ENCODE measurements around the gene GON4L.

DNA sequence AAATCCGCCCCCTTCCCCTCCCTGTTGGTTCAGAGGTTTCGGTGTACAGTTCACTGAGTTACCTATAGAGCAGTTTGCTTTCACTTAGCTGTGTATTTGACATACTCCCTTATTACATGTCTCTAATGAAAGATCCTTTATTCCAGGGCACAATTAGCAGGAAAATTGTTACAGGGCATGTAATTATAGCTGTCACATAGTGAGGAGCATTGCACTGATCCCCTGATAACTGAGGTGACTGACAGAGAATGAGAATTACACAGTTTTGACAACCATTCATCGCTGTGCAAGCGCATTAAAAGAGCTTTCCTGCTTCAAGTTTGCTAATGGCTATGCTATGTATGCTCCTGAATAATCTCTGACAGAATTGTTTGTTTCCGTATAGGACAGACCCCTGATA, 141.2 kb downstream of the GON4L start:
- TF ChIP-seq, protein P1, sequence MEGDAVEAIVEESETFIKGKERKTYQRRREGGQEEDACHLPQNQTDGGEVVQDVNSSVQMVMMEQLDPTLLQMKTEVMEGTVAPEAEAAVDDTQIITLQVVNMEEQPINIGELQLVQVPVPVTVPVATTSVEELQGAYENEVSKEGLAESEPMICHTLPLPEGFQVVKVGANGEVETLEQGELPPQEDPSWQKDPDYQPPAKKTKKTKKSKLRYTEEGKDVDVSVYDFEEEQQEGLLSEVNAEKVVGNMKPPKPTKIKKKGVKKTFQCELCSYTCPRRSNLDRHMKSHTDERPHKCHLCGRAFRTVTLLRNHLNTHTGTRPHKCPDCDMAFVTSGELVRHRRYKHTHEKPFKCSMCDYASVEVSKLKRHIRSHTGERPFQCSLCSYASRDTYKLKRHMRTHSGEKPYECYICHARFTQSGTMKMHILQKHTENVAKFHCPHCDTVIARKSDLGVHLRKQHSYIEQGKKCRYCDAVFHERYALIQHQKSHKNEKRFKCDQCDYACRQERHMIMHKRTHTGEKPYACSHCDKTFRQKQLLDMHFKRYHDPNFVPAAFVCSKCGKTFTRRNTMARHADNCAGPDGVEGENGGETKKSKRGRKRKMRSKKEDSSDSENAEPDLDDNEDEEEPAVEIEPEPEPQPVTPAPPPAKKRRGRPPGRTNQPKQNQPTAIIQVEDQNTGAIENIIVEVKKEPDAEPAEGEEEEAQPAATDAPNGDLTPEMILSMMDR (IDR thresholded peaks at IDR 0.05): no peak
- no peak for TF ChIP-seq POLR2A (IDR thresholded peaks at IDR 0.05)
